SK-N-SH treated with all-trans-retinoic acid at 6 μM for 48 hours (cell line): Measurements from ENCODE around the gene KRT10.

Experiments used
- ATAC-seq: fragments of 200-7000 bp; cut with Tn5 transposase; 3 replicates; pipeline ENCODE4 v1.9.1; 2020; ENCODE audit warnings: mild to moderate bottlenecking, moderate library complexity
- ARNTL ChIP-seq: fragments of 450-650 bp; formaldehyde crosslinking; IDR thresholded peaks from 2 replicates; pipeline ENCODE4 v1.5.0; 2020; ENCODE audit warnings: low read depth, mild to moderate bottlenecking, moderate library complexity, borderline replicate concordance
- BACH2 ChIP-seq: fragments of 250-450 bp; sonication (Bioruptor Pico); IDR thresholded peaks from 2 replicates; pipeline ENCODE4 v1.9.0; 2021; ENCODE audit warnings: mild to moderate bottlenecking, borderline replicate concordance
- CSDC2 ChIP-seq: fragments of 250-450 bp; sonication (Bioruptor Pico); IDR thresholded peaks from 2 replicates; pipeline ENCODE4 v1.5.0; 2020; ENCODE audit warnings: mild to moderate bottlenecking, moderate library complexity
- ESRRG ChIP-seq: fragments of 250-450 bp; sonication (Bioruptor Pico); IDR thresholded peaks from 2 replicates; pipeline ENCODE4 v1.6.1; 2021; ENCODE audit warnings: mild to moderate bottlenecking
- GLIS3 ChIP-seq: fragments of 250-450 bp; sonication (Bioruptor Pico); IDR thresholded peaks from 2 replicates; pipeline ENCODE4 v1.5.0; 2020; ENCODE audit warnings: mild to moderate bottlenecking, moderate library complexity
- ISL1 ChIP-seq: fragments of 250-450 bp; sonication (Bioruptor Pico); IDR thresholded peaks from 2 replicates; pipeline ENCODE4 v2.1.2; 2022; ENCODE audit warnings: mild to moderate bottlenecking, moderate library complexity
- OSR1 ChIP-seq: fragments of 250-450 bp; sonication (Bioruptor Pico); IDR thresholded peaks from 2 replicates; pipeline ENCODE4 v1.8.0; 2022; ENCODE audit warnings: moderate library complexity, mild to moderate bottlenecking, inconsistent platforms
- PPARA ChIP-seq: fragments of 250-450 bp; sonication (Bioruptor Pico); IDR thresholded peaks from 2 replicates; pipeline ENCODE4 v1.5.0; 2020; ENCODE audit warnings: mild to moderate bottlenecking, borderline replicate concordance
- RARB ChIP-seq: fragments of 250-450 bp; sonication (Bioruptor Pico); IDR thresholded peaks from 2 replicates; pipeline ENCODE4 v1.8.0; 2021; ENCODE audit warnings: mild to moderate bottlenecking, moderate library complexity
- SNAI2 ChIP-seq: fragments of 250-450 bp; sonication (Bioruptor Pico); IDR thresholded peaks from 2 replicates; pipeline ENCODE4 v1.5.0; 2020; ENCODE audit warnings: mild to moderate bottlenecking, moderate library complexity
- TOX ChIP-seq: fragments of 250-450 bp; sonication (Bioruptor Pico); IDR thresholded peaks from 2 replicates; pipeline ENCODE4 v1.8.0; 2021; ENCODE audit warnings: mild to moderate bottlenecking, moderate library complexity, borderline replicate concordance
- ZC3H10 ChIP-seq: fragments of 250-450 bp; sonication (Bioruptor Pico); IDR thresholded peaks from 2 replicates; pipeline ENCODE4 v1.5.1; 2021; ENCODE audit warnings: mild to moderate bottlenecking, moderate library complexity
- ZFP30 ChIP-seq: fragments of 450-650 bp; formaldehyde crosslinking; IDR thresholded peaks from 2 replicates; pipeline ENCODE4 v1.5.0; 2022; ENCODE audit warnings: mild to moderate bottlenecking, moderate library complexity
- ZNF565 ChIP-seq: fragments of 450-650 bp; formaldehyde crosslinking; conservative IDR thresholded peaks from 2 replicates; pipeline ENCODE4 v1.5.0; 2020; ENCODE audit warnings: low read depth, mild to moderate bottlenecking, moderate library complexity
- ZNF70 ChIP-seq: fragments of 450-650 bp; formaldehyde crosslinking; IDR thresholded peaks from 2 replicates; pipeline ENCODE4 v1.5.0; 2020; ENCODE audit warnings: mild to moderate bottlenecking, moderate library complexity
- ZNF8 ChIP-seq: fragments of 450-650 bp; formaldehyde crosslinking; IDR thresholded peaks from 2 replicates; pipeline ENCODE4 v1.5.0; 2020; ENCODE audit warnings: mild to moderate bottlenecking, moderate library complexity
- TF ChIP-seq, protein P1 (sequence below): fragments of 250-450 bp; sonication (Bioruptor Pico); IDR thresholded peaks from 2 replicates; pipeline ENCODE4 v1.5.1; 2020; ENCODE audit warnings: low read depth, mild to moderate bottlenecking, moderate library complexity
- TF ChIP-seq, protein P2 (sequence below): fragments of 250-450 bp; sonication (Bioruptor Pico); IDR thresholded peaks from 2 replicates; pipeline ENCODE4 v1.8.0; 2021; ENCODE audit warnings: low read depth, mild to moderate bottlenecking, moderate library complexity, borderline replicate concordance
- TF ChIP-seq, protein P3 (sequence below): fragments of 250-450 bp; sonication (Bioruptor Pico); IDR thresholded peaks from 2 replicates; pipeline ENCODE4 v1.8.0; 2020; ENCODE audit warnings: mild to moderate bottlenecking, moderate library complexity, borderline replicate concordance
- TF ChIP-seq, protein P4 (sequence below): fragments of 250-450 bp; sonication (Bioruptor Pico); IDR thresholded peaks from 2 replicates; pipeline ENCODE4 v1.5.0; 2020; ENCODE audit warnings: mild to moderate bottlenecking, moderate library complexity

KRT10 gene

DNA sequence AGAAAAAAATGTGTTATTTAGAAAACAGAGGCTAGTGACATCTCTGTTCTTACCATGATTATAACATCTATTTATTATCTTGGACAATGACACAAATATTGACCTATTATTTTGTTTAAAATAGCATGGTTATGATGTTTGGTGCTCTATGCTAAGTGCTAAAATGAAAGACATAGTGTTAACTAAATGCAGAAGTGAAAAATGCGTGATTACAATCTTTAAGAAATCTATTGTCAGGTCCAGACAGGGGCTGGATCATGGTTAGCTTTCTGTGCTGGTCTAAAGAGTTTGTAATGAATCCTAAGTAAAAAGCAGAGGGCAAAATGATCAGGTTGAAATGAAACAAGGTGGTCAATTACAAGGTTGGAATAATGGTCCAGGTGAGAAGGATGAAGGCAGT is 22.0 kb downstream of the KRT10 start:
- no peak for ATAC-seq
- TF ChIP-seq ZNF70 (CRISPR knock-in tag) = no peak
- TF ChIP-seq ZFP30 (CRISPR knock-in tag) = no peak

DNA sequence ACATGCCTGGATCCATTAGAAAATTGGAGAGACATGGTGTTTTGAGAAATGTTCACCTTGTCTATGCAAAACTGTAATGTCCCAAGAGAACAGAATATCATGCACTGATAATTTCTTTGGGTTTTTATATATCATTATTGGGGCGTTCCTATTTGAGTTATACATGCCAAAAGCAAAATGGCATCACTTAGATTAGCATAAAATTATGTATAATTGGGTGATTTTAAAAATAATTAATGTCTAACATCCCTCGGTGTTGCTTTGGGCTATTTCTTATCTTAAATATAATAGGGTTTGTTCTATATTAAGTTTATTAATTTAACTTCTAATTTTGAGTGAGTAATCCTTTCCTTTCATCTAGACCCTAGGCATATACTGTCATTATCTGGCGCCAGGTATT is 22.6 kb downstream of the KRT10 start, which contains the start of gene KRT28:
TSS of gene KRT28 (minus strand) at position 101 of the 400 bp plus-strand sequence. CDS start at position 35, 66 bp downstream.
- no peak for TF ChIP-seq ARNTL (CRISPR knock-in tag)
- TF ChIP-seq, protein P1, sequence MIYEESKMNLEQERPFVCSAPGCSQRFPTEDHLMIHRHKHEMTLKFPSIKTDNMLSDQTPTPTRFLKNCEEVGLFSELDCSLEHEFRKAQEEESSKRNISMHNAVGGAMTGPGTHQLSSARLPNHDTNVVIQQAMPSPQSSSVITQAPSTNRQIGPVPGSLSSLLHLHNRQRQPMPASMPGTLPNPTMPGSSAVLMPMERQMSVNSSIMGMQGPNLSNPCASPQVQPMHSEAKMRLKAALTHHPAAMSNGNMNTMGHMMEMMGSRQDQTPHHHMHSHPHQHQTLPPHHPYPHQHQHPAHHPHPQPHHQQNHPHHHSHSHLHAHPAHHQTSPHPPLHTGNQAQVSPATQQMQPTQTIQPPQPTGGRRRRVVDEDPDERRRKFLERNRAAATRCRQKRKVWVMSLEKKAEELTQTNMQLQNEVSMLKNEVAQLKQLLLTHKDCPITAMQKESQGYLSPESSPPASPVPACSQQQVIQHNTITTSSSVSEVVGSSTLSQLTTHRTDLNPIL (CRISPR knock-in tag) = no peak
- no peak for TF ChIP-seq ESRRG (CRISPR knock-in tag)
- TF ChIP-seq TOX (CRISPR knock-in tag) = no peak
- TF ChIP-seq, protein P2, sequence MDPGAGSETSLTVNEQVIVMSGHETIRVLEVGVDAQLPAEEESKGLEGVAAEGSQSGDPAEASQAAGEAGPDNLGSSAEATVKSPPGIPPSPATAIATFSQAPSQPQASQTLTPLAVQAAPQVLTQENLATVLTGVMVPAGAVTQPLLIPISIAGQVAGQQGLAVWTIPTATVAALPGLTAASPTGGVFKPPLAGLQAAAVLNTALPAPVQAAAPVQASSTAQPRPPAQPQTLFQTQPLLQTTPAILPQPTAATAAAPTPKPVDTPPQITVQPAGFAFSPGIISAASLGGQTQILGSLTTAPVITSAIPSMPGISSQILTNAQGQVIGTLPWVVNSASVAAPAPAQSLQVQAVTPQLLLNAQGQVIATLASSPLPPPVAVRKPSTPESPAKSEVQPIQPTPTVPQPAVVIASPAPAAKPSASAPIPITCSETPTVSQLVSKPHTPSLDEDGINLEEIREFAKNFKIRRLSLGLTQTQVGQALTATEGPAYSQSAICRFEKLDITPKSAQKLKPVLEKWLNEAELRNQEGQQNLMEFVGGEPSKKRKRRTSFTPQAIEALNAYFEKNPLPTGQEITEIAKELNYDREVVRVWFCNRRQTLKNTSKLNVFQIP (CRISPR knock-in tag) = no peak
- no peak for TF ChIP-seq ZNF8 (CRISPR knock-in tag)
- no peak for TF ChIP-seq RARB (CRISPR knock-in tag)
- TF ChIP-seq ZC3H10 (CRISPR knock-in tag) = no peak
- no peak for TF ChIP-seq SNAI2
- TF ChIP-seq, protein P3, sequence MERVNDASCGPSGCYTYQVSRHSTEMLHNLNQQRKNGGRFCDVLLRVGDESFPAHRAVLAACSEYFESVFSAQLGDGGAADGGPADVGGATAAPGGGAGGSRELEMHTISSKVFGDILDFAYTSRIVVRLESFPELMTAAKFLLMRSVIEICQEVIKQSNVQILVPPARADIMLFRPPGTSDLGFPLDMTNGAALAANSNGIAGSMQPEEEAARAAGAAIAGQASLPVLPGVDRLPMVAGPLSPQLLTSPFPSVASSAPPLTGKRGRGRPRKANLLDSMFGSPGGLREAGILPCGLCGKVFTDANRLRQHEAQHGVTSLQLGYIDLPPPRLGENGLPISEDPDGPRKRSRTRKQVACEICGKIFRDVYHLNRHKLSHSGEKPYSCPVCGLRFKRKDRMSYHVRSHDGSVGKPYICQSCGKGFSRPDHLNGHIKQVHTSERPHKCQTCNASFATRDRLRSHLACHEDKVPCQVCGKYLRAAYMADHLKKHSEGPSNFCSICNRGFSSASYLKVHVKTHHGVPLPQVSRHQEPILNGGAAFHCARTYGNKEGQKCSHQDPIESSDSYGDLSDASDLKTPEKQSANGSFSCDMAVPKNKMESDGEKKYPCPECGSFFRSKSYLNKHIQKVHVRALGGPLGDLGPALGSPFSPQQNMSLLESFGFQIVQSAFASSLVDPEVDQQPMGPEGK (CRISPR knock-in tag) = no peak
- TF ChIP-seq PPARA (CRISPR knock-in tag) = no peak
- no peak for TF ChIP-seq ZFP30 (CRISPR knock-in tag)
- no peak for TF ChIP-seq OSR1 (CRISPR knock-in tag)
- TF ChIP-seq, protein P4, sequence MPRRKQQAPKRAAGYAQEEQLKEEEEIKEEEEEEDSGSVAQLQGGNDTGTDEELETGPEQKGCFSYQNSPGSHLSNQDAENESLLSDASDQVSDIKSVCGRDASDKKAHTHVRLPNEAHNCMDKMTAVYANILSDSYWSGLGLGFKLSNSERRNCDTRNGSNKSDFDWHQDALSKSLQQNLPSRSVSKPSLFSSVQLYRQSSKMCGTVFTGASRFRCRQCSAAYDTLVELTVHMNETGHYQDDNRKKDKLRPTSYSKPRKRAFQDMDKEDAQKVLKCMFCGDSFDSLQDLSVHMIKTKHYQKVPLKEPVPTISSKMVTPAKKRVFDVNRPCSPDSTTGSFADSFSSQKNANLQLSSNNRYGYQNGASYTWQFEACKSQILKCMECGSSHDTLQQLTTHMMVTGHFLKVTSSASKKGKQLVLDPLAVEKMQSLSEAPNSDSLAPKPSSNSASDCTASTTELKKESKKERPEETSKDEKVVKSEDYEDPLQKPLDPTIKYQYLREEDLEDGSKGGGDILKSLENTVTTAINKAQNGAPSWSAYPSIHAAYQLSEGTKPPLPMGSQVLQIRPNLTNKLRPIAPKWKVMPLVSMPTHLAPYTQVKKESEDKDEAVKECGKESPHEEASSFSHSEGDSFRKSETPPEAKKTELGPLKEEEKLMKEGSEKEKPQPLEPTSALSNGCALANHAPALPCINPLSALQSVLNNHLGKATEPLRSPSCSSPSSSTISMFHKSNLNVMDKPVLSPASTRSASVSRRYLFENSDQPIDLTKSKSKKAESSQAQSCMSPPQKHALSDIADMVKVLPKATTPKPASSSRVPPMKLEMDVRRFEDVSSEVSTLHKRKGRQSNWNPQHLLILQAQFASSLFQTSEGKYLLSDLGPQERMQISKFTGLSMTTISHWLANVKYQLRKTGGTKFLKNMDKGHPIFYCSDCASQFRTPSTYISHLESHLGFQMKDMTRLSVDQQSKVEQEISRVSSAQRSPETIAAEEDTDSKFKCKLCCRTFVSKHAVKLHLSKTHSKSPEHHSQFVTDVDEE (CRISPR knock-in tag) = no peak
- TF ChIP-seq, all 23 proteins: peak for 0
- ATAC-seq = no peak

DNA sequence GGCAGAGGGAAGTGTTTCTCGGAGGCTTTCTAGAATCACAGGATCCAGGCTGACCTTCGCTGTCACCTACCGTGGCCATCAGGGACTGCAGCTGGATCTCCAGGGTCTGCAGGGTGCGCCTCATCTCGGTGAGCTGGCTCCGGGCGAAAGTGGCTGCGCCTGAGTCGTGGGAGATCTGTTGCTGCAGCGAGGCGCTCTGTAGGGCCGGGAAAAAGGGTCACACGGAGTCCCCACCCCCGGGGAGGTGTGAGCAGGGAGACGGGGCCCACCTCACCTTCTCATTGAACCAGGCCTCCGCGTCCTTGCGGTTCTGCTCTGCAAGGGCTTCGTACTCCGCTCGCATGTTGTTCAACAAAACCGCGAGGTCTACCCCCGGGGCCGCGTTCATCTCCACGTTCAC is 25.6 kb downstream of the KRT10 start:
- TF ChIP-seq GLIS3 (CRISPR knock-in tag) (no peak), BACH2 (no peak)
- ATAC-seq = no peak

DNA sequence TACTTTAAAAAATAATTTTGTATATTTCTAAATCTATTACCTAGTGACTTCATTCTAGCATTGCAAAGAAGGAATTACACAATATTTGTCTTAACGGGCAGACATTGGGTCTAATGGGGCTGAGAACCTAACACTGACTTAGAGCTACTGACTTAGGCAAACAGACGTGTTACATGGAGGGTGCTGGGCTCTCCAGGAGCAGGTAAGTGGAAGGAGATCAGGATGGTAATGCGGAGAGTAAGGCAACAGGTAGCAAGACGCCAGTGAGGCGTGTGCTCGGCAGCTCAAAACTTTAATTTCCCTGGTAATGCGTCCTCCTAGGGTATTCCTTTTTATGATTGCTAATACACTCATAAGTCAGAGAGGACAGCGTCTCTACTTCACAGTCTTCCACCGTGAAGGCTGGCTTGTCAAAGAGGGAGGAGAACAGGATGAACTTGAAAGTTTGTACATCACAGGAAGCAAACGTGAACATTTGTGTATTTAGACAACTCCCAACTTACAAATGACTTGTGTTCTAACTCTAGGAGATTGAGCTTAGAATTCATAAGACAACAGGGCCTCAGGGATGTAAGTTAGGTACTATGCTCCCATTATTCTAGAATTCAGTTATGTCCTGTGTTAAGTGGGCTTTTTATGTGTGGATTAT is 27.3 kb downstream of the KRT10 start:
- ATAC-seq = no peak
- no peak for TF ChIP-seq ZNF565 (CRISPR knock-in tag)
- no peak for TF ChIP-seq TOX (CRISPR knock-in tag)
- no peak for TF ChIP-seq OSR1 (CRISPR knock-in tag)
- TF ChIP-seq ZNF70 (CRISPR knock-in tag) = no peak
- TF ChIP-seq, all 23 proteins: peak for 0

DNA sequence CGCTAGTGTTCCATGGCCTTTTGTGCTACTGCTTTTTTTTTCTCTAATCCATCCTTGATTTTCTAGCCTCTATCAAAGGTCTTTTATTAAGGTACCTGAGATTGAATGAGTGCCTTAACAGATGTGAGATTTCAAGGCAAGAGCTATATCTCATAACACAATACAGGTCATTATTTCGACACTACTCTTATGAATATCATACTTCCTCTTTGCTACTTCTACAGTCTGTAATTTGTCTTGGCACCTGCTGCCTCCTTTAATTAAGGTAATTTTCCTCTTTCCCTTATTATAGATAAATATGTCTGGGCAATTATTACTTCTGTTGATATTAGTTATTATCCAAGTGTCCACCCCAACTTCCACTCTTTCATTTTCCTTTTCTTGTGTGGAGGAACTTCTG is 27.9 kb downstream of the KRT10 start:
- no peak for ATAC-seq
- no peak for TF ChIP-seq CSDC2 (CRISPR knock-in tag)
- TF ChIP-seq SNAI2 = no peak
- no peak for TF ChIP-seq ZC3H10 (CRISPR knock-in tag)
- TF ChIP-seq ZNF70 (CRISPR knock-in tag) = no peak
- TF ChIP-seq, protein P3 (CRISPR knock-in tag) = no peak
- TF ChIP-seq OSR1 (CRISPR knock-in tag) = no peak
- TF ChIP-seq GLIS3 (CRISPR knock-in tag) = no peak
- no peak for TF ChIP-seq ISL1 (CRISPR knock-in tag)
- TF ChIP-seq ZNF565 (CRISPR knock-in tag) = no peak
